Activated naive CD4-positive, alpha-beta T cell treated with anti-CD3 and anti-CD28 coated beads, Interleukin-2, amount 50 U/mL, for 72 hours (primary cell): ENCODE measurements around the gene TEDC1. TPM values are rescaled to one million over a fixed set of nuclear protein-coding genes. Genes with fewer than 3 reads are reported as not detected.

ENCODE experiments used
- total RNA-seq, 2 donors: library from RNA; stranded (reverse); gene quantifications; one replicate each; pipeline ENCODE4 v1.2.3, GENCODE V29; 2022

The TEDC1 gene
- total RNA-seq, 2 donors from 2014 or later = 32.6 to 34.1 TPM

Other genes with a start within 250 kb of the TEDC1 start
- gene BTBD6, start 242.7 kb upstream of the TEDC1 start, total RNA-seq = 10 to 100 TPM; 15.9 to 22.8 TPM
- gene BRF1, start 190.2 kb upstream of the TEDC1 start, total RNA-seq = 10 to 100 TPM; 38.2 to 41.7 TPM
- gene PACS2, start 176.5 kb upstream of the TEDC1 start, total RNA-seq = 10 to 100 TPM; 35.2 to 36.9 TPM
- 1 to 10 TPM; 2.0 to 4.6 TPM for gene TEX22, start 92.7 kb upstream of the TEDC1 start, total RNA-seq
- 100 to 1,000 TPM; 121 to 137 TPM for gene MTA1, start 71.4 kb upstream of the TEDC1 start, total RNA-seq
- gene CRIP2, start 16.4 kb upstream of the TEDC1 start, total RNA-seq = under 1 TPM; 0.27 to 0.34 TPM
- 100 to 1,000 TPM; 200 to 214 TPM for gene CRIP1, start 4.4 kb upstream of the TEDC1 start, total RNA-seq
- gene TMEM121, start 35.3 kb downstream of the TEDC1 start, total RNA-seq = 10 to 100 TPM in 1 of 2 donors, 1 to 10 TPM in 1; 2.2 to 10.2 TPM